Uterus (tissue), 2 donors: Measurements from ENCODE around the gene VPS37C.

Experiments
- CTCF ChIP-seq, 4 experiments: fragments of 200-600 bp in 2 of 4; fragments of 450-650 bp in 2 of 4; sonication (generic) in 2 of 4; IDR thresholded peaks; one replicate each; pipeline ENCODE4 v1.5.1; 2016 to 2019; ENCODE audit warnings: antibody characterized with exemption in 4 of 4, mild to moderate bottlenecking in 2 of 4, moderate library complexity in 1 of 4
- POLR2A ChIP-seq, 2 donors: fragments of 450-650 bp; IDR thresholded peaks; one replicate each; pipeline ENCODE4 v1.6.1; 2016; ENCODE audit warnings: antibody characterized with exemption in 2 of 2, mild to moderate bottlenecking in 1 of 2, moderate library complexity in 1 of 2

GRCh38 chr11:61125310-61125684 is 35.9 kb downstream of the VPS37C start:
- TF ChIP-seq CTCF (IDR thresholded peaks at IDR 0.05) (no peak), POLR2A (IDR thresholded peaks at IDR 0.05) (no peak)
